ENCODE results near the gene GXYLT2.

GXYLT2 gene

GRCh38 chr3:73024836-73025235 lies 137.0 kb downstream of the GXYLT2 start:
- DNase-seq = no peak

DNA sequence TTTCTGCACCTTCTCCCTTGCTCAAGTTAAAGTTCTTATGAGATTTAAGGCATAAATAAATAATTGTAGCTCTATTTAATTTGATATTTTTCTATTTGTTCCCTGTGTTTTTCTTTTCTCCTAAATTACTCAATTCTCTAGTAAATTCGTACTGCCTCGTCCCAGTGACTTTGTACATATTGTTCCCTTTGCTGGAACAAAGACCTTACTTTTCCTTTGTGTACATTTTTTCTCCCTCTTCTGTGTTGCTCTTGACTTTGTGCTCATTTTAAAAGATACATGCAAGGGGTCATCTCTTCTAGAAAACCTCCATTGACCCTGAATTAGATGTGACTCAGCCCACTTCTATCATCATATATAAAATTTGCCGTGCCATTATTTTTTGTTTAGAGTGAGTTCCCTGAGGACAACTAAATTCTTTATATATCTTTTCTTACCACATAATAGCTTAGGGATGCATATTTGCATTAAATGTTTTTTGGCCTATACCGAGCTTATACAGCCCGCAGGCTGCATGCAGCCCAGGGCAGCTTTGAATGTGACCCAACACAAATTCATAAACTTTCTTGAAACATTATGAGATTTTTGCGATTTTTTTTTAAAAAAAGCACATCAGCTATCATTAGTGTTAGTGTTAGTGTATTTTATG lies 138.4 kb downstream of the GXYLT2 start:
- no peak for DNase-seq
